ENCODE measurements around the gene C2orf72. TPM values are rescaled to one million over a fixed set of nuclear protein-coding genes. Genes with fewer than 3 reads are reported as not detected.

The C2orf72 gene
- total and polyA plus RNA-seq, 10 of the 15 experiments (the other 5 are each of a cell fraction or from before 2014, with no cell fraction given) = under 0.01 to 0.29 (median 0.10) TPM; not detected in 6

- Histone ChIP-seq H3K27ac (ENCODE audit: control insufficient read depth, insufficient read depth) (no peak overlapping the region), H3K79me2 (ENCODE audit: control insufficient read depth, insufficient read depth, low read length) (no peaks in the 10 kb centered on the region), H3K36me3 (ENCODE audit: control insufficient read depth in 2 of 2, insufficient read depth in 2 of 2, low read length in 1 of 2) (no peaks in the 10 kb centered on the region), H3K4me2 (ENCODE audit: control insufficient read depth, insufficient read depth) (peak overlapping the region; percentile 26; the same call in 1 of the 2 replicates), H3K9me3 (replicated peaks; ENCODE audit: control insufficient read depth, insufficient read depth, low read length) (no peaks in the 10 kb centered on the region), H4K20me1 (ENCODE audit: control insufficient read depth, insufficient read depth) (no peaks in the 10 kb centered on the region), H3K4me3 (peak overlapping the region; percentile 22; the same call in 1 of the 2 replicates), H3K9ac (ENCODE audit: control insufficient read depth, insufficient read depth, low read length) (no peak overlapping the region), H3K4me1 (ENCODE audit: control insufficient read depth, insufficient read depth, low read length) (peaks cover 3% of the 10 kb centered on the region; the same call in 1 of the 2 replicates), H3K27me3 (replicated peaks in 1 of 2; ENCODE audit: control insufficient read depth in 2 of 2, insufficient read depth in 2 of 2, low read length in 1 of 2) (peaks cover 12 to 14% of the 10 kb centered on the region in 2 experiments), H2AFZ (ENCODE audit: control insufficient read depth, low read depth, low read length) (no peak overlapping the region)
- SMC1A ChIA-PET (ENCODE audit: uncharacterized antibody, unreplicated experiment) = no interaction called here
- WGBS (ENCODE audit: insufficient coverage, insufficient replicate concordance, low lambda C conversion rate, missing lambda C conversion rate) = 13% methylated on average over 55 of the region's 104 CpGs
- TF ChIP-seq CHD4 (IDR thresholded peaks at IDR 0.05) (no peak), SUZ12 (IDR thresholded peaks at IDR 0.05; ENCODE audit: unreplicated experiment) (peak; percentile 89)
- ATAC-seq (peak; percentile 30; the same call in 2 of the 3 replicates), FAIRE-seq (no peak), DNase-seq (ENCODE audit: low read depth, low spot score) (no peak)
- POLR2A ChIA-PET = no interaction called here
- RAD21 ChIA-PET (ENCODE audit: unreplicated experiment) = no interaction called here
- CTCF ChIA-PET = no interaction called here
- no TSS peak for BruUV-seq (replicated peaks)
- intact Hi-C loops (cut with micrococcal nuclease; ENCODE audit: unreplicated experiment) (no loop called here), in situ Hi-C loops (cut with MboI) (no loop called here)
Observed at GRCh38 chr2:231037731-231038482, 584 bp downstream of the C2orf72 start.

- Histone ChIP-seq H3K9ac (ENCODE audit: control insufficient read depth, insufficient read depth, low read length) (no peak overlapping the region), H3K4me1 (ENCODE audit: control insufficient read depth, insufficient read depth, low read length) (peaks cover 3% of the 10 kb centered on the region; the same call in 1 of the 2 replicates), H3K27me3 (replicated peaks in 1 of 2; ENCODE audit: control insufficient read depth in 2 of 2, insufficient read depth in 2 of 2, low read length in 1 of 2) (peaks cover 12 to 14% of the 10 kb centered on the region in 2 experiments), H3K27ac (ENCODE audit: control insufficient read depth, insufficient read depth) (no peak overlapping the region), H3K4me2 (ENCODE audit: control insufficient read depth, insufficient read depth) (no peak overlapping the region), H3K79me2 (ENCODE audit: control insufficient read depth, insufficient read depth, low read length) (no peaks in the 10 kb centered on the region), H2AFZ (ENCODE audit: control insufficient read depth, low read depth, low read length) (no peak overlapping the region), H3K36me3 (ENCODE audit: control insufficient read depth in 2 of 2, insufficient read depth in 2 of 2, low read length in 1 of 2) (no peaks in the 10 kb centered on the region), H3K4me3 (no peak overlapping the region; the same call in 1 of the 2 replicates), H3K9me3 (replicated peaks; ENCODE audit: control insufficient read depth, insufficient read depth, low read length) (no peaks in the 10 kb centered on the region), H4K20me1 (ENCODE audit: control insufficient read depth, insufficient read depth) (no peaks in the 10 kb centered on the region)
- ATAC-seq (no peak), DNase-seq (ENCODE audit: low read depth, low spot score) (no peak), FAIRE-seq (no peak)
- ChIA-PET POLR2A (no interaction called here), CTCF (interaction anchor here (2.2 kb wide), 1 partner anchor 14 kb away, joined by 12 read pairs; no protein-coding TSS in a partner anchor), RAD21 (ENCODE audit: unreplicated experiment) (interaction anchor here (1.0 kb wide), 1 partner anchor 52 kb away, joined by 3 read pairs; no protein-coding TSS in a partner anchor), SMC1A (ENCODE audit: uncharacterized antibody, unreplicated experiment) (no interaction called here)
- no TSS peak for BruUV-seq (replicated peaks)
- TF ChIP-seq STAT3 (IDR thresholded peaks at IDR 0.05; ENCODE audit: low read depth, low read length) = no peak
- TF ChIP-seq SP1 (IDR thresholded peaks at IDR 0.05; ENCODE audit: low read depth, low read length) = no peak
- TF ChIP-seq USF2 (IDR thresholded peaks at IDR 0.05; ENCODE audit: borderline replicate concordance, low read depth, low read length) = no peak
- no peak for TF ChIP-seq RUNX3 (IDR thresholded peaks at IDR 0.05; ENCODE audit: low read length)
- TF ChIP-seq YY1 (IDR thresholded peaks at IDR 0.05; ENCODE audit: low read depth, low read length) = no peak
- TF ChIP-seq SMARCA5 (IDR thresholded peaks at IDR 0.05) = no peak
- TF ChIP-seq MTA2 (IDR thresholded peaks at IDR 0.05; ENCODE audit: low read depth) = no peak
- no peak for TF ChIP-seq SMAD1 (IDR thresholded peaks at IDR 0.05; ENCODE audit: low read depth, partially characterized antibody)
- no peak for TF ChIP-seq IRF5 (IDR thresholded peaks at IDR 0.05; ENCODE audit: borderline replicate concordance)
- TF ChIP-seq TCF12 (IDR thresholded peaks at IDR 0.05; ENCODE audit: low read depth, low read length) = no peak
- TF ChIP-seq CBFB (IDR thresholded peaks at IDR 0.05; ENCODE audit: low read depth) = no peak
- TF ChIP-seq JUNB (IDR thresholded peaks at IDR 0.05) = no peak
- in situ Hi-C loops (cut with MboI) = no loop called here
- 43% methylated on average over 16 of the region's 21 CpGs for WGBS (ENCODE audit: insufficient coverage, insufficient replicate concordance, low lambda C conversion rate, missing lambda C conversion rate)
- intact Hi-C loops (cut with micrococcal nuclease; ENCODE audit: unreplicated experiment) = no loop called here
Observed at GRCh38 chr2:231038483-231039293, 1.4 kb downstream of the C2orf72 start.

Measured in GM12878 (cell line).